Breast epithelium (tissue), 4 donors: ENCODE results near the gene WAC. TPM values are rescaled to one million over a fixed set of nuclear protein-coding genes. Genes with fewer than 3 reads are reported as not detected.

Source experiments
- DNase-seq, 2 donors: peaks; one replicate each; pipeline ENCODE4 v3.0.0-alpha.2; 2019; ENCODE audit warnings: low spot score in 2 of 2
- H3K27ac ChIP-seq, 2 donors: fragments of 200-600 bp; sonication (generic) in 1 of 2; one replicate each; pipeline ENCODE4 v1.5.1; 2016 to 2019; ENCODE audit warnings: mild to moderate bottlenecking in 1 of 2
- H3K27me3 ChIP-seq, 2 donors: fragments of 200-600 bp; sonication (generic) in 1 of 2; one replicate each; pipeline versions ENCODE4 v1.5.1 to v1.6.0; 2017 to 2019; ENCODE audit warnings: control low read depth in 1 of 2, mild to moderate bottlenecking in 1 of 2
- H3K36me3 ChIP-seq: fragments of 200-600 bp; one replicate; pipeline ENCODE4 v1.5.1; 2019
- H3K4me1 ChIP-seq, 2 donors: fragments of 200-600 bp; sonication (generic); one replicate each; pipeline ENCODE4 v1.5.1; 2016 to 2019; ENCODE audit warnings: control low read depth in 1 of 2
- H3K4me3 ChIP-seq, 3 donors: fragments of 200-600 bp; sonication (generic); 1 replicate in 2 of 3; 2 replicates in 1 of 3; pipeline ENCODE4 v1.5.1; 2016 to 2019; ENCODE audit warnings: mild to moderate bottlenecking in 3 of 3, moderate library complexity in 2 of 3
- H3K9me3 ChIP-seq, 2 donors: fragments of 200-600 bp; sonication (generic) in 1 of 2; one replicate each; pipeline ENCODE4 v1.5.1; 2016 to 2019; ENCODE audit warnings: control low read depth in 1 of 2
- POLR2A ChIP-seq: fragments of 450-650 bp; IDR thresholded peaks from one replicate; pipeline ENCODE4 v1.6.1; 2016; ENCODE audit warnings: antibody characterized with exemption, mild to moderate bottlenecking, moderate library complexity
- POLR2AphosphoS5 ChIP-seq, 3 donors: sonication (generic); formaldehyde crosslinking; IDR thresholded peaks; one replicate each; pipeline ENCODE4 v1.6.1; 2017; ENCODE audit warnings: antibody characterized with exemption in 3 of 3
- intact Hi-C: fragments of 100-400 bp; cut with DNase I; formaldehyde crosslinking; loops from one replicate; pipeline ENCODE4 v1.15.1; 2023; ENCODE audit warnings: low total_unique reads
- total RNA-seq, 3 donors: library from RNA; depleted of rRNA; stranded (reverse); fragments of >200 nt; gene quantifications; one replicate each; pipeline ENCODE4 v1.1.0, GENCODE V29; 2016
- TF ChIP-seq, protein P1 (sequence below), 3 donors: fragments of 450-650 bp; IDR thresholded peaks; one replicate each; pipeline ENCODE4 v1.5.1; 2016 to 2017; ENCODE audit warnings: antibody characterized with exemption in 3 of 3, mild to moderate bottlenecking in 3 of 3, moderate library complexity in 3 of 3

WAC gene
- total RNA-seq, 3 donors from 2014 or later = 124 to 180 (median 142) TPM

DNA sequence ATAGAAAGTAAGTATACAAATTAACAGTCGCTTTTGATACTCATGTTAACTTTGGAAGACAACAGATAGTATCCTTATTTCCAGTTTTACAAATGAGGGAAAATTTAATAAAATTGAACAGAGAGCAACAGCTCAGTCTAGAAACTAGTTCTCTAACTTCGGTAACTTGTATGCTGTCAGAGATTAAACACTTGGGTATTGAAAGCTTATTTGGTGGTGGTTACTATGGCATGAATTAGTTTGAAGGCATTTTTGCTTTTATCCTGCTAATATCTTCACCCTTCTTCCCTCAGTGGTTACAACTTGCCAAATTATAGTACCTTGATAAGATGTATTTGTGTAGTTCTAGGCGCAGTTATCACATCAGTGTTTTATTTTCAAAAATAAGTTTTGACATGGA, 7.2 kb downstream of the WAC start:
- Histone ChIP-seq H3K4me3 (no peak overlapping the region), H3K27ac (no peak overlapping the region), H3K4me1 (no peaks in the 10 kb centered on the region), H3K9me3 (no peaks in the 10 kb centered on the region), H3K36me3 (peaks cover 5% of the 10 kb centered on the region), H3K27me3 (no peaks in the 10 kb centered on the region)
- intact Hi-C loops = no loop called here
- no peak for TF ChIP-seq POLR2AphosphoS5 (IDR thresholded peaks at IDR 0.05)
- TF ChIP-seq, protein P1, sequence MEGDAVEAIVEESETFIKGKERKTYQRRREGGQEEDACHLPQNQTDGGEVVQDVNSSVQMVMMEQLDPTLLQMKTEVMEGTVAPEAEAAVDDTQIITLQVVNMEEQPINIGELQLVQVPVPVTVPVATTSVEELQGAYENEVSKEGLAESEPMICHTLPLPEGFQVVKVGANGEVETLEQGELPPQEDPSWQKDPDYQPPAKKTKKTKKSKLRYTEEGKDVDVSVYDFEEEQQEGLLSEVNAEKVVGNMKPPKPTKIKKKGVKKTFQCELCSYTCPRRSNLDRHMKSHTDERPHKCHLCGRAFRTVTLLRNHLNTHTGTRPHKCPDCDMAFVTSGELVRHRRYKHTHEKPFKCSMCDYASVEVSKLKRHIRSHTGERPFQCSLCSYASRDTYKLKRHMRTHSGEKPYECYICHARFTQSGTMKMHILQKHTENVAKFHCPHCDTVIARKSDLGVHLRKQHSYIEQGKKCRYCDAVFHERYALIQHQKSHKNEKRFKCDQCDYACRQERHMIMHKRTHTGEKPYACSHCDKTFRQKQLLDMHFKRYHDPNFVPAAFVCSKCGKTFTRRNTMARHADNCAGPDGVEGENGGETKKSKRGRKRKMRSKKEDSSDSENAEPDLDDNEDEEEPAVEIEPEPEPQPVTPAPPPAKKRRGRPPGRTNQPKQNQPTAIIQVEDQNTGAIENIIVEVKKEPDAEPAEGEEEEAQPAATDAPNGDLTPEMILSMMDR (IDR thresholded peaks at IDR 0.05) = no peak
- TF ChIP-seq POLR2A = no peak
- DNase-seq = no peak

DNA sequence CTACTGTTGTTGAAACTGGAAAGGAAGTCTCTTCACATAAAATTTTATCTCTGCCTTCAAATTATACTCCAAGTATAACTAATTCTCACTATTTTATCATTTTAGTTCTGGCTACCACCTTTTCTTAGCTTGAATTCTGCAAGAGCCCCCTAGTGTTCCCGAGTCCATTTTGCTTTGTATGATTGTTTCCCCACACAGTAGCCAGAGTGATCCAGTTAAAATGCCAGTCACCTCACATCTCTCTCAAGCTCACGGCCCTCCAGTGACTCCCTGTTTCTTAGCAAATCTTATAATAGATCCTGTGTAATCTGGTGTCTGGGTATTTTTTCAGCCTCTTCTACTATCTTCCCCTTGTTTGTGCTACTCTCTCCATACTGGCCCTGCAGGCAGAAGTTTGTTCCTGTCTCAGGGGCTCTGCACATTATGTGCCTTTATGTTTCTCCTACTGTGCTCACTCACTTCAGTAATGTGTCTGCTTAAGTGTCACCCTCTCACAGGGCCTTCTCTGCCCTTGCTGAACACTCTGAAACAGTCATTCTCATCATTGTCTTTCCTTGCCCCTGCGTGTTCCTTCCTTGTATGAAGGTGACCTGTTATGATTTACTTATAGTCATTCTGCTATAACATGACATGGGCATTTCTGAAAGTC, 8.9 kb downstream of the WAC start:
- Histone ChIP-seq H3K27ac (no peak overlapping the region), H3K36me3 (peaks cover 5% of the 10 kb centered on the region), H3K27me3 (no peaks in the 10 kb centered on the region), H3K4me1 (peaks cover 0 to 6% of the 10 kb centered on the region in 2 donors), H3K4me3 (no peak overlapping the region), H3K9me3 (no peaks in the 10 kb centered on the region)
- no peak for DNase-seq
- no peak for TF ChIP-seq POLR2AphosphoS5 (IDR thresholded peaks at IDR 0.05)
- TF ChIP-seq, protein P1 (IDR thresholded peaks at IDR 0.05) = no peak
- no peak for TF ChIP-seq POLR2A
- intact Hi-C loops = no loop called here

DNA sequence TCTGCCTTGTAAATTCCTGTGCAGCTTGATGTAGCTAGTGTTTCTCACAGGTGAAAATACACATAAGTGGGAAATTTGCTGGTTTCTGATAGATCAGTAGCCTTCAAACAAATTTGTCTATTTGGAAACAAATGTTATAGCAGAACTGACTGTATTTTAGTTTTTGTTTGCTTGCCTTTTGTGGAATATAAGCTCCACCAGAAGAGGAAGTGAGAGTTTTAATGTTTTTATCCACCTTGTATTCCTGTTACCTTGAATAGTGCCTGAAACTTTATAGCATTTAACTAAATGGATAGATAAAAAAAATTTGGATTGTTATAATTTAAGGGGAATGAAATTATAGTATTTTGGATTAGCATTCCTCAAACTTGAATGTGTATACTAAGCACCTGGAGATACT, 9.8 kb downstream of the WAC start:
- Histone ChIP-seq H3K27me3 (no peaks in the 10 kb centered on the region), H3K4me1 (peaks cover 0 to 6% of the 10 kb centered on the region in 2 donors), H3K27ac (no peak overlapping the region), H3K9me3 (no peaks in the 10 kb centered on the region), H3K36me3 (peaks cover 5% of the 10 kb centered on the region), H3K4me3 (no peak overlapping the region)
- TF ChIP-seq POLR2AphosphoS5 (IDR thresholded peaks at IDR 0.05) (no peak), POLR2A (no peak)
- TF ChIP-seq, protein P1 (IDR thresholded peaks at IDR 0.05) = no peak
- intact Hi-C loops = no loop called here
- DNase-seq = no peak

DNA sequence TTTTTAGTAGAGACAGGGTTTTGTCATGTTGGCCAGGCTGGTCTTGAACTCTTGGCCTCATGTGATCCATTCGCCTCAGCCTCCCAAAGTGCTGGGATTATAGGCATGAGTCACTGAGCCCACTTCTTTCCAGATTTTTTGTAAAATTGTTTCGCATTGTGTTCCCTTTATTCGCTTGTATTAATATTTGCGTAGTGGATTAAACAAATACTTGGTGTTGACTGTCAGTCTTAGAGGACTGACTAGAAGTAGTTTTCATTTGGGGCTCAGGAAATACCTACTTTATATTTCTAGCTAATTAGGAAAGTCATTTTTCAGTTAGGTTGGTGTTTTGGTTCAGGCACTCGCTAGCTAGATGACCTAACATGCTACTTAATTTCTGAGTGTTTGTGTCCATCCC, 11.1 kb downstream of the WAC start:
- intact Hi-C loops = no loop called here
- peaks cover 2% of the 10 kb centered on the region for H3K36me3 ChIP-seq
- TF ChIP-seq POLR2AphosphoS5 (IDR thresholded peaks at IDR 0.05) = no peak
- no peak for TF ChIP-seq POLR2A
- TF ChIP-seq, protein P1 (IDR thresholded peaks at IDR 0.05) = no peak
- no peak overlapping the region for H3K27ac ChIP-seq
- no peaks in the 10 kb centered on the region for H3K27me3 ChIP-seq
- H3K4me1 ChIP-seq = peaks cover 0 to 6% of the 10 kb centered on the region in 2 donors
- no peaks in the 10 kb centered on the region for H3K9me3 ChIP-seq
- H3K4me3 ChIP-seq = no peak overlapping the region
- DNase-seq = no peak

DNA sequence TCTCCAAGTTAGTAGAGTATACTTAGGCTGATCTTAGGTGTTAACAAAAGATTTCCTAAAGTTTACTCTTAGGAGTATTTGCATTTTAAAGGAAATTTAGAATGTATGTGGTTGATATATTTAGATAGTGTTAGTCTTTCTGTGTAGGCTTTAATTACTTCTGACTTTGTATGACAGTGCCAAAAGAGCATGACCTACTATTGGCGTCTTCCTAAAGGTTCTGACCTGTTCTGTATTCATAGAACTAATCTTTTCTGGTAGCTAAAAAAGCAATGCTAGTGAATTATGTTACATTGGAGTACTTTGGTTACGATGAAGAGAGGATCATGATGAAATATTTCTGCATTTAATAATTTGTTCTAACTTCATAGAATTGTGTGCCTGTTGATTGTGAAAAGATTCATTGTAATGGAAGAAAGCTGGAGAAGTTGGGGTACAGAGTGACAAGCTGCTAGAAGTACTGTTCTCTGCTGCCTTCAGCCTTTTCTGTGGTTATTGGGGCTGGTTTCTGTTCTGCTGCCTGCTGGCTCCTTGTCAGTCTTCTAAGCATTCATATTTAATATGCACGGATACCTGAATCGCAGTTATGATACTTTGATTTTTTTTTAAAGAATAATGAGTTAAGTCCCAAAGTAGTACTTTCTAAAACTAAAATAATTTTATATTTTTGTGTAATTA, 13.2 kb downstream of the WAC start:
- TF ChIP-seq, protein P1 (IDR thresholded peaks at IDR 0.05) = no peak
- no peak for TF ChIP-seq POLR2A
- no peak for TF ChIP-seq POLR2AphosphoS5 (IDR thresholded peaks at IDR 0.05)

More for the DNA sequence above, 13.2 kb downstream of the WAC start:
- DNase-seq = no peak
- no peaks in the 10 kb centered on the region for H3K36me3 ChIP-seq
- no peaks in the 10 kb centered on the region for H3K27me3 ChIP-seq
- intact Hi-C loops = no loop called here
- H3K4me3 ChIP-seq = no peak overlapping the region
- H3K4me1 ChIP-seq = peaks cover 0 to 6% of the 10 kb centered on the region in 2 donors
- no peaks in the 10 kb centered on the region for H3K9me3 ChIP-seq
- no peak overlapping the region for H3K27ac ChIP-seq
